WI38 (cell line): Measurements from ENCODE around the gene PRPSAP1.
A peak's percentile ranks its signal among the peaks of the same experiment; 100 is the strongest.

Experiments used
- H3K4me3 ChIP-seq: 2 replicates; pipeline ENCODE4 v1.5.1; 2011; ENCODE audit warnings: low read depth, mild to moderate bottlenecking, control low read depth, low read length
- CTCF ChIP-seq: IDR thresholded peaks from 2 replicates; pipeline ENCODE4 v1.5.1; 2012; ENCODE audit warnings: low read depth, mild to moderate bottlenecking, control low read depth, low read length

PRPSAP1 gene

GRCh38 chr17:76385892-76386786 is 32.4 kb upstream of the PRPSAP1 start:
- peak; percentile 56 for TF ChIP-seq CTCF
- H3K4me3 ChIP-seq: peak overlapping the region; percentile 70

GRCh38 chr17:76384987-76385891 is 31.5 kb upstream of the PRPSAP1 start:
- TF ChIP-seq CTCF: no peak
- peak overlapping the region; percentile 70 for H3K4me3 ChIP-seq

- peak within 1 kb of the TSS; percentile 70 for H3K4me3 ChIP-seq
- TF ChIP-seq CTCF: no peak
Observed at GRCh38 chr17:76384222-76384986, 30.7 kb upstream of the PRPSAP1 start, which contains the start of gene SPHK1. Gene SPHK1 (plus strand): TSS chr17:76384609. CDS start chr17:76385645, 1,036 bp downstream.

DNA sequence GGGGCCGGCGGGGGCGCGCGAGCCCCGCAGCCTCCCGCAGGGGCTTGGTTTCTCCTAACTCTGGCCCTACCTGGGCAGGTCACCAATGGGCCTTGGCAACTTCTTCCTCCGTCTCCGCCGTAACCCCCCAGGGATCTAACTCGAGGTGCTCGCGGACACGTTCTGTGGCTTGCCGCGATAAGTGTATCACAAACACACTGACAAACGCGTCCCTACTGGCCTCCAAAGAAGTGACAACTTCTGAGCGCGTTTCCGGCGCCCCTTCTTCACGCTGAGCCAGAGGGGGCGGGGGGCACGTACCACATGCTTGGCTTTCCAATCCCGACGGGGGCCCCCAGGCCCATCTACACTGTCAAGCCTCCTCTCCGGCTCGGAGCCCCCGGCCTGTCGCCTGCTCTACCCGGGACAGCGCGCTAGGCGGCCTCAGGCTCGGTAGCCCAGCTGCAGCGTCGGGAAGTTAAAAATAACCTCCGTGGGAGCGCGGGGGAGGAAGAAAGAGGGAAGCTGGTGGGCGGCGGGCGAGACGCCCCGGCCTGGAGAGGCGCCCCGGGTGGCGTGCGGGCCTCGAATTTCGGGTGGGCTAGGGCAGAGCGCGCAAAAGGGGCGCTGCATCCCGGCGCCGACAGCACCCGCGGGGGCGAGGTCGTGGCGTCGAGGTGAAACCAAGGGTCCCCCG is 30.0 kb upstream of the PRPSAP1 start:
- peak overlapping the region; percentile 70 for H3K4me3 ChIP-seq
- TF ChIP-seq CTCF: no peak; the same call in 1 of the 2 replicates

GRCh38 chr17:76382803-76383545 is 29.3 kb upstream of the PRPSAP1 start:
- no peak for TF ChIP-seq CTCF
- peak overlapping the region; percentile 70 for H3K4me3 ChIP-seq

- no peak for TF ChIP-seq CTCF
- peak overlapping the region; percentile 70 for H3K4me3 ChIP-seq
Observed at GRCh38 chr17:76382351-76382802, 28.7 kb upstream of the PRPSAP1 start.
